ENCODE data around the gene KRTAP5-4. TPM values are rescaled to one million over a fixed set of nuclear protein-coding genes. Genes with fewer than 3 reads are reported as not detected.
A peak's percentile ranks its signal among the peaks of the same experiment; 100 is the strongest.

The KRTAP5-4 gene
- total RNA-seq, 1 experiment from 2014 or later: not detected

- POLR2A ChIA-PET (ENCODE audit: unreplicated experiment): interaction anchor here (1.0 kb wide), 1 partner anchor 24 kb away, joined by 4 read pairs; no protein-coding TSS in a partner anchor
- intact Hi-C loops (cut with micrococcal nuclease; ENCODE audit: unreplicated experiment): no loop called here
- H3K9me2 ChIP-seq (ENCODE audit: insufficient read depth): no peaks in the 10 kb centered on the region
- no peaks in the 10 kb centered on the region for H3K9me3 ChIP-seq (ENCODE audit: insufficient read depth, low read depth)
- H3K27ac ChIP-seq: no peak within 1 kb of the TSS
- H3K4me3 ChIP-seq: peak within 1 kb of the TSS; percentile 48; the same call in 1 of the 2 replicates
- H4K20me1 ChIP-seq (ENCODE audit: insufficient read depth): no peaks in the 10 kb centered on the region
- TSS peak; percentile 46 for BruUV-seq (replicated peaks)
- peaks cover 6% of the 10 kb centered on the region; the same call in 1 of the 2 replicates for H3F3A ChIP-seq (ENCODE audit: insufficient read depth, low read depth)
- CTCF ChIA-PET: interaction anchor here (0.5 kb wide), 1 partner anchor 420 kb away, joined by 3 read pairs; no protein-coding TSS in a partner anchor
- no peak for TF ChIP-seq CTCF (conservative IDR thresholded peaks at IDR 0.05)
- no peak for TF ChIP-seq EZH2 (IDR thresholded peaks at IDR 0.05; ENCODE audit: low read depth)
- peak; percentile 35 to 76 for DNase-seq
- peaks cover 8% of the 10 kb centered on the region for H3K27me3 ChIP-seq (ENCODE audit: insufficient read depth, low read depth)
- no peaks in the 10 kb centered on the region for H3K79me2 ChIP-seq (ENCODE audit: low read depth)
- no peaks in the 10 kb centered on the region for H3K36me3 ChIP-seq (ENCODE audit: low read depth)
- H2AFZ ChIP-seq: no peak within 1 kb of the TSS
- no peaks in the 10 kb centered on the region; the same call in 1 of the 2 replicates for H3K4me1 ChIP-seq (replicated peaks; ENCODE audit: insufficient read depth)
- H3K4me2 ChIP-seq: peak within 1 kb of the TSS; percentile 74
Measured at GRCh38 chr11:1572197-1573076, 49.5 kb downstream of the KRTAP5-4 start, which contains the start of gene DUSP8. TSS of gene DUSP8 (minus strand) at chr11:1572271. CDS start at chr11:1565826, 6,445 bp downstream.

GRCh38 chr11:1571760-1572196 is 50.2 kb downstream of the KRTAP5-4 start:
- BruUV-seq (replicated peaks): no TSS peak
- peaks cover 6% of the 10 kb centered on the region; the same call in 1 of the 2 replicates for H3F3A ChIP-seq (ENCODE audit: insufficient read depth, low read depth)
- CTCF ChIA-PET: interaction anchor here (0.5 kb wide), 1 partner anchor 420 kb away, joined by 3 read pairs; no protein-coding TSS in a partner anchor
- H3K9me2 ChIP-seq (ENCODE audit: insufficient read depth): no peaks in the 10 kb centered on the region
- H3K4me3 ChIP-seq: no peak overlapping the region; the same call in 1 of the 2 replicates
- H3K79me2 ChIP-seq (ENCODE audit: low read depth): no peaks in the 10 kb centered on the region
- TF ChIP-seq CTCF (conservative IDR thresholded peaks at IDR 0.05) (no peak), EZH2 (IDR thresholded peaks at IDR 0.05; ENCODE audit: low read depth) (no peak)
- no peaks in the 10 kb centered on the region for H3K36me3 ChIP-seq (ENCODE audit: low read depth)
- no peaks in the 10 kb centered on the region for H4K20me1 ChIP-seq (ENCODE audit: insufficient read depth)
- H2AFZ ChIP-seq: no peak overlapping the region
- no peak overlapping the region for H3K4me2 ChIP-seq
- POLR2A ChIA-PET (ENCODE audit: unreplicated experiment): no interaction called here
- H3K4me1 ChIP-seq (replicated peaks; ENCODE audit: insufficient read depth): no peaks in the 10 kb centered on the region; the same call in 1 of the 2 replicates
- intact Hi-C loops (cut with micrococcal nuclease; ENCODE audit: unreplicated experiment): no loop called here
- no peak for DNase-seq
- H3K27ac ChIP-seq: no peak overlapping the region
- H3K9me3 ChIP-seq (ENCODE audit: insufficient read depth, low read depth): no peaks in the 10 kb centered on the region
- peaks cover 8% of the 10 kb centered on the region for H3K27me3 ChIP-seq (ENCODE audit: insufficient read depth, low read depth)

Other genes with a start within 250 kb of the KRTAP5-4 start
- gene BRSK2, start 232.2 kb downstream of the KRTAP5-4 start, total RNA-seq (2021): 2.7 and 2.9 TPM in 2 replicates
- 19.1 and 21.8 TPM in 2 replicates for gene MOB2, start 135.4 kb downstream of the KRTAP5-4 start, total RNA-seq (2021)
- 2.6 and 4.2 TPM in 2 replicates for gene DUSP8, start 49.9 kb downstream of the KRTAP5-4 start, total RNA-seq (2021)
- gene KRTAP5-1, start 36.9 kb downstream of the KRTAP5-4 start, total RNA-seq (2021): not detected in 2 replicates
- gene KRTAP5-2, start 23.8 kb downstream of the KRTAP5-4 start, total RNA-seq (2021): not detected in 2 replicates
- gene KRTAP5-3, start 13.7 kb downstream of the KRTAP5-4 start, total RNA-seq (2021): not detected in 2 replicates
- not detected in 2 replicates for gene KRTAP5-5, start 7.6 kb upstream of the KRTAP5-4 start, total RNA-seq (2021)
- gene KRTAP5-6, start 75.1 kb upstream of the KRTAP5-4 start, total RNA-seq (2021): not detected in 2 replicates
- gene IFITM10, start 128.5 kb upstream of the KRTAP5-4 start, total RNA-seq (2021): 4.2 and 5.5 TPM in 2 replicates
- gene CTSD, start 141.8 kb upstream of the KRTAP5-4 start, total RNA-seq (2021): 735 and 993 TPM in 2 replicates
- 8.9 and 12.1 TPM in 2 replicates for gene SYT8, start 212.9 kb upstream of the KRTAP5-4 start, total RNA-seq (2021)
- gene TNNI2, start 216.8 kb upstream of the KRTAP5-4 start, total RNA-seq (2021): 4.9 and 7.8 TPM in 2 replicates
- 2.5 and 2.6 TPM in 2 replicates for gene LSP1, start 230.9 kb upstream of the KRTAP5-4 start, total RNA-seq (2021)

Measured in PC-9 (cell line).